HUES64 (cell line): ENCODE results near the gene NDUFA8.

Experiments used
- H3K27ac ChIP-seq: 2 replicates; pipeline ENCODE4 v1.7.0; 2013; ENCODE audit warnings: low read depth, low read length, inconsistent platforms
- H3K27me3 ChIP-seq: 2 replicates; pipeline ENCODE4 v1.6.1; 2013; ENCODE audit warnings: mild to moderate bottlenecking, low read length; ENCODE audit not compliant: insufficient read depth
- H3K36me3 ChIP-seq: 2 replicates; pipeline ENCODE4 v1.6.1; 2013; ENCODE audit warnings: mild to moderate bottlenecking, low read length; ENCODE audit not compliant: insufficient read depth
- H3K4me1 ChIP-seq: 2 replicates; pipeline ENCODE4 v1.6.1; 2013; ENCODE audit warnings: mild to moderate bottlenecking, low read length, moderate library complexity; ENCODE audit not compliant: insufficient read depth
- H3K4me3 ChIP-seq: 2 replicates; pipeline ENCODE4 v1.5.1; 2013; ENCODE audit warnings: mild to moderate bottlenecking, low read length, moderate library complexity
- H3K9ac ChIP-seq: 2 replicates; pipeline ENCODE4 v1.6.1; 2013; ENCODE audit warnings: mild to moderate bottlenecking, low read depth, low read length
- H3K9me3 ChIP-seq: 2 replicates; pipeline ENCODE4 v1.6.1; 2013; ENCODE audit warnings: low read depth, low read length; ENCODE audit not compliant: insufficient read depth
- WGBS: fragments of 150-250, 120-280 bp; methylation state at CpG from one replicate; pipeline ENCODE4 v1.1.7; 2013; ENCODE audit warnings: missing lambda C conversion rate; 5-methylcytosine and 5-hydroxymethylcytosine counted together

Gene NDUFA8

DNA sequence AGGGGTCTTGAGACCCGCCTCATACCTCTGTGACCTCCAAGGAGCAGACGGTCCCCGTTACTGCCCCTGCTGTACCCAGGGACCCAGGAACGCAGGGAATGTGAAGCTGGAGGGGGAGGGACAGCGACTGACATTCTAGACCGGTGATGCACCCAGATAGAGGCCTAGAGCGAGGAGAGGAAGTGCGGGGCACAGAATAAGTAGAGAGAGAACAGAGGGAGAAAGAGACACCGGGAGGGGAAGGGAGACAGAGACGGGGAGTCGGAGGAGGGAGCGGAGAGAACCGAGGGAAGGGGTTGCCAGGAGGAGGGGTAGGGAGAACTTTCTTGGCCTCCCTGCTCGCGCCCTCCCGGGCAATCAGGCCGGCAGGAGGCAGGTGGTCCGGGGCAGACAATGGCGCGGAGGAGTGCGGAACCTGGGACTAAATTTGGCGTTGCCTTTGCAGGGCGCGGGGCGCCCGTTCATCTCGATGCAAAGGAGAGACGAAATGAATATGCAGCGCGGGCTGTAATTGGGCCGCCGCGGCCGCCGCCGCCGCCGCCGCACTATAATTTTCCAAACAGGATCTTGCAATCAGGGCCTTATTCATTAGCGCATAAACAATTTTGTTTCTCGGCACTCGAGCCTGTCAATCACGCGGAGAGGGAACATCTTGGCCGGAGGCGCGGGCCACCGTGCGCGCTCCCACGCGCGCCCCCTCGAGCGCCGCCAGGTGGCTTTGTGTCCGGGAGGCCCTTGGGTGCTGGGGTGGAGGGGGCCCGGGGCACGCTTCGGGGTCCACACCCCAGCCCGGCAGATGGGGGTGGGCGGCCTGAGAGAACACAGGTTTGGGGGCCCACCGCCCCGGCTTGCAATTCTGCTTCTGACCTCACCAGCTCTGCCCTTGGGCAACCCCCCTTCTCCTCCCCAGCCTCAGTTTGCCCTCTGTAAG lies 33.0 kb downstream of the NDUFA8 start:
- peaks cover 13% of the 10 kb centered on the region; the same call in 1 of the 2 replicates for H3K4me1 ChIP-seq
- no peaks in the 10 kb centered on the region for H3K36me3 ChIP-seq
- H3K9me3 ChIP-seq, result no peaks in the 10 kb centered on the region
- peaks cover 45% of the 10 kb centered on the region for H3K27me3 ChIP-seq
- H3K4me3 ChIP-seq, result peak overlapping the region; percentile 62
- H3K27ac ChIP-seq, result no peak overlapping the region
- 14% methylated on average over 64 of the region's 64 CpGs for WGBS
- peak overlapping the region; percentile 54 for H3K9ac ChIP-seq

DNA sequence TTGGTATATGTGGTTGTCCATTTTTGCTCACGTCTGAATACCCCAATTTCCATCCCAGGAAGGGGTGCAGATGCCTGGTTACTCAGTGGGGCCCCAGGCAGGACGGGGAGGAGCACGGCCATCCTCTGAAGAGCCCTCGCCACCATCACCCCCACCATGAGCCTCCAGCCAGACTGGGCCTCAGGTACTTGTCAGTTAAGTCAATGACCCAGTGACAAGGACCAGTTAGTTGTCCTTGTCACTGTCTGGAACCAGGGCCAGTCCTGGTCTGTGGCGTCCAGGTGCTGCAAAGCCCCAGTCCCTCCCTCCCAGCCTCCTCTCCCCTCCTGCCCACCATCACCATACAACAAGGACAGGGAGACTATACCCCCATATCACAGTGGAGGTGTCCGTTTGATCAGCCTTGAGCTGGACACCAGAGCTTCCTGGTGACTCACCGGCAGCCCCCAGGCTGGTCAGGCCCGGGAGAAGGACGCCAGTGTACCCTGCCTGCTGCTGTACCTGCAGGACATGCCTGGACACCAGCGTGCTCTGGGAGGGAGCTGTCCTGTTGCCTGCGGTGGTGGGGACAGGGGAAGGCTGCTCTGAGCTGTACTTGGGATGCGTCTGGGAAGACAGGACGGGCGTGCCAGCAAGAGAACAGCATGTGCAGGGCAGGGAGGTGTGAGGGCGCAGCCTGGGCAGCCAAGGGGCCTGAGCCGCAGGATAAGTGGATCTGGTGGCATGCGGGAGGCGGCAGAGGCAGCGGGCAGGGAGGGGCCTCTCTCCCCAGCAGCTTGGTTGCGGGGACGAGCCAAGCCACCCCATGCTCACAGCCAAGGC lies 33.9 kb downstream of the NDUFA8 start:
- Histone ChIP-seq H3K9me3 (no peaks in the 10 kb centered on the region), H3K9ac (peak overlapping the region; percentile 54), H3K27ac (no peak overlapping the region), H3K4me1 (peaks cover 4% of the 10 kb centered on the region; the same call in 1 of the 2 replicates), H3K4me3 (peak overlapping the region; percentile 62), H3K27me3 (peaks cover 37% of the 10 kb centered on the region), H3K36me3 (no peaks in the 10 kb centered on the region)
- 18% methylated on average over 21 of the region's 21 CpGs for WGBS

DNA sequence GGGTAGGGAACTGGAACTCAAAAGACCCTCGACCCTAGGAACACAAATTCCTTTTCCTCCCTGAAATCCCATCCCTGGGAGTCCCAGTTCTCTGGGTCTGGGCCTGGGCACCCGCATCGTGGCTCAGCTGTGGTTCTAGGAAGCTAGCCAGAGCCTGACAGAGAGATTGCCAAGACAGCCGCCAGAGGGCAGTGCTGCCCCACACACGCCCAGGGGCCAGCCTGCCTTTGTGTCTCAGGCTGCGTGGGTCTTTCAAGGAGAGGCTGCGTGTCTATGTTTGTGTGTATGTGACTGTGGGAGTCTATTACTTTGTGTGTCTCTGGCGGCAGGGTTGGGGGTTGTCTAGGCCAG lies 34.4 kb downstream of the NDUFA8 start:
- WGBS, result 6% methylated on average over 8 of the region's 8 CpGs
- no peak overlapping the region for H3K27ac ChIP-seq
- H3K27me3 ChIP-seq, result peaks cover 35% of the 10 kb centered on the region

DNA sequence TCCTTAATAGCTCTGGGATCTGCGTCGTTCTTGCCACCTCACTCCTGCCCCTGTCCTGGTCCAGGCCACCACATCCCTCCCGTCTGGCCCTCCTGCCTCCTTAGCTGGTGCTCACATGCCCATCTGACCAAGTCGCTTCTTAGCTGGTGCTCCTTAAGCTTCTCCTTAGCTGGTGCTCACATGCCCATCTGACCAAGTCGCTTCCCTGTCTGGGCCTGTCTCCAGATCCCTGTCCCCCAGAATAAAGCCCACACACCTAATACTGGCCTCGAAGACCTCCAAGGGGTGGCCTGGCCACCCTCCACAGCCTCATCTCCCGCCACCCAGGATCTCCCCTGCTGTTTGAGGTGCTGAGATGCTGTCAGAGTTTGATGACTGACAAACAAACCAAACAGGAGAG lies 35.1 kb downstream of the NDUFA8 start:
- WGBS, result 89% methylated on average over 7 of the region's 7 CpGs
- no peak overlapping the region for H3K27ac ChIP-seq
- H3K9ac ChIP-seq, result no peak overlapping the region
- H3K4me3 ChIP-seq, result no peak overlapping the region
- no peaks in the 10 kb centered on the region for H3K9me3 ChIP-seq
- H3K27me3 ChIP-seq, result peaks cover 32% of the 10 kb centered on the region
- peaks cover 4% of the 10 kb centered on the region; the same call in 1 of the 2 replicates for H3K4me1 ChIP-seq
- no peaks in the 10 kb centered on the region for H3K36me3 ChIP-seq

More for the DNA sequence above, 34.4 kb downstream of the NDUFA8 start:
- Histone ChIP-seq H3K9me3 (no peaks in the 10 kb centered on the region), H3K36me3 (no peaks in the 10 kb centered on the region), H3K4me1 (peaks cover 4% of the 10 kb centered on the region; the same call in 1 of the 2 replicates), H3K4me3 (no peak overlapping the region), H3K9ac (no peak overlapping the region)

DNA sequence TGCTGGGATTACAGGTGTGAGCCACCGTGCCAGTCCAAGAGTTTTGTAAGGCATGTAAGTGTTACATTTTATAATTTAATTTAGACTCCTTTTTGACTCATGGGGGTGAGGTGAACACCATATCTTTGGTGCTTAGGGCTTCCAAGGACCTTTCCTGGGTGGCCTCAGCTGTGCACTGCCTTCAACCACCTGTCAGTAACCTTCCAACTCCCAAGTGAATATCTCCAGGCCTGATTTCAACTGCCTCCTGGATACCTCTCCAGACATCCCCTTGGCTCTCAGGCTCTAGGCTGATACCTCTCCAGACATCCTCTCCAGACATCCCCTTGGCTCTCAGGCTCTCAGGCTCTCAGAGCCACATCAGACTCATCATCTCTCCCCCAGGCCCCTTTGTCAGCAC lies 35.5 kb downstream of the NDUFA8 start:
- no peak overlapping the region for H3K27ac ChIP-seq
- WGBS, result 100% methylated on average over 1 of the region's 1 CpG
- peaks cover 30% of the 10 kb centered on the region for H3K27me3 ChIP-seq
- no peaks in the 10 kb centered on the region for H3K9me3 ChIP-seq
- H3K4me1 ChIP-seq, result peaks cover 4% of the 10 kb centered on the region; the same call in 1 of the 2 replicates
- no peak overlapping the region for H3K4me3 ChIP-seq
- H3K9ac ChIP-seq, result no peak overlapping the region
- no peaks in the 10 kb centered on the region for H3K36me3 ChIP-seq

DNA sequence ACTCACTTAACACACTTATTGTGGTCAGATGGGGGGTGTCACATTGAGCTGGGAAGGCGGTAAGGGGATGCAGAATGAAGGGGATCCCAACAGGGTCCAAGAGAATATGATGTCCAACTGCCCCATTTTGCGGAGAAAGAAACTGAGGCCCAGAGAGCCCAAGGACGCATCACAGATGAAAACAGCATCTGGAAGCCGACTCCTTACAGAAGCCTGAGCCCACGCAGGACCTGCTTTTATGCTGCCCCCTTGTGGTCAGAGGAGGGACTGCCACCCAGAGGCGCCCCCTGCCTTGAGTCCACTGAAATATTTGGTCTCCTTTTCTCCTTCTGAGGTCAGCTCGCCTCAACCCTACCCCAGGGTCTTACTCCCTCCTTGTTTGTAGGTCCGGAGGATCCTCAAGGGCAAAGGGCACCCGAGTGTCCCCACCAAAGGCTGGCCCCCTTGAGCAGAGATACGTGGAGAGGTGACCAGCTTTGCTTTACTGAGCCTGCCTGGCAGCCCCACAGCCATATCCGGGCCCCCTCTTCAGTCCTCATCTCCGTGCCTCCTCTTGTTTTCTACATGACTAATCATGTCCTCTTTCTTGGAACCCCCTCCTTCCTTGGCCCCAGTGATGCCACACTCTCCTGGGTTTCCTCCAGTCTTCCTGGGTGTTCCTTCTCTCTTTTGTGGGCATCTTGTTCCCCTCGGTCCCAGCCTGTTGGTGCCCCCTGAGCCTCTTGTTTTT lies 36.5 kb downstream of the NDUFA8 start:
- 44% methylated on average over 13 of the region's 13 CpGs for WGBS
- peaks cover 4% of the 10 kb centered on the region; the same call in 1 of the 2 replicates for H3K4me1 ChIP-seq
- H3K9me3 ChIP-seq, result no peaks in the 10 kb centered on the region
- H3K36me3 ChIP-seq, result no peaks in the 10 kb centered on the region
- H3K27ac ChIP-seq, result no peak overlapping the region
- no peak overlapping the region for H3K9ac ChIP-seq
- no peak overlapping the region for H3K4me3 ChIP-seq
- H3K27me3 ChIP-seq, result peaks cover 27% of the 10 kb centered on the region

DNA sequence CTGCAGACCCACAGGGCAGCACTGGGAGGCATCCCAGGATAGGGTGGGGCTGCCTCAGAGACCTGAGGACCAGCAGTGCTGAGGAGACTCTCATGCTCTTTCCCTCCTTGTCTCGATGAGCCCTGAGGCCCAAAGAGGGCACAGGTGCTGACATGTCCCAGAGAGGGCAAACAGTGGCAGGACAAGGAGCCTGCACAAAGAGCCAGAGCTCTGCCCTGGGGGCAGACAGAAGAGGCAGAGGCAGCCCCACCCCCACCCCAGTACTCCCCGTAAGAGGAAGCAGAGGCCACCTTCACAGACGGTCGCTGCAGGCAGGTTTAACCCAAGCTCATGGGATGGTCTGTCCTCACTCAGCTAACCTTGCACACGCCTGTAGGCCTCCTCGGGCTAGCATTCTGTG lies 37.1 kb downstream of the NDUFA8 start:
- H3K27ac ChIP-seq, result no peak overlapping the region
- H3K36me3 ChIP-seq, result no peaks in the 10 kb centered on the region
- peaks cover 4% of the 10 kb centered on the region; the same call in 1 of the 2 replicates for H3K4me1 ChIP-seq
- peaks cover 23% of the 10 kb centered on the region for H3K27me3 ChIP-seq
- no peak overlapping the region for H3K4me3 ChIP-seq
- H3K9ac ChIP-seq, result no peak overlapping the region
- no peaks in the 10 kb centered on the region for H3K9me3 ChIP-seq
- WGBS, result 52% methylated on average over 6 of the region's 6 CpGs

DNA sequence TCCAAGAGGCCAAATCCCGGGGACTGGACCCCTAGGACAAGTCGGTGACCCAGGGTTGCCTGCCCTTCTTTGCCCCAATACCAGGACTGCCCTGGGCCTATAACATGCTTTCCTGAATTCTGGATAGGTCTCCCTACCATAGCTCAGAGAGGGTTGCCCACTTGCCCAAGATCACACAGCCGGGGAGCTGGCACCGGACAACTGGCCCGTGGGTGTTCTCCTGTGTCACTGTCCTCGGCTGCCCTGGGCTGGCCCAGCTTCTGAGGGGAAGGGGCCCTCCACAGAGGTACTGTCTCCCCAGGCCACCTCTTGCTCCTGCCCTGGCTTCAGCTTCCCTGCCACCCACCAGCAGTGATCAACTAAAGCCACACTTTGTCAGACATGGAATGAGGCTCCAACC lies 37.6 kb downstream of the NDUFA8 start:
- Histone ChIP-seq H3K4me1 (peaks cover 4% of the 10 kb centered on the region; the same call in 1 of the 2 replicates), H3K27ac (no peak overlapping the region), H3K9ac (no peak overlapping the region), H3K27me3 (peaks cover 18% of the 10 kb centered on the region), H3K9me3 (no peaks in the 10 kb centered on the region), H3K4me3 (no peak overlapping the region), H3K36me3 (no peaks in the 10 kb centered on the region)
- WGBS, result 94% methylated on average over 6 of the region's 6 CpGs

DNA sequence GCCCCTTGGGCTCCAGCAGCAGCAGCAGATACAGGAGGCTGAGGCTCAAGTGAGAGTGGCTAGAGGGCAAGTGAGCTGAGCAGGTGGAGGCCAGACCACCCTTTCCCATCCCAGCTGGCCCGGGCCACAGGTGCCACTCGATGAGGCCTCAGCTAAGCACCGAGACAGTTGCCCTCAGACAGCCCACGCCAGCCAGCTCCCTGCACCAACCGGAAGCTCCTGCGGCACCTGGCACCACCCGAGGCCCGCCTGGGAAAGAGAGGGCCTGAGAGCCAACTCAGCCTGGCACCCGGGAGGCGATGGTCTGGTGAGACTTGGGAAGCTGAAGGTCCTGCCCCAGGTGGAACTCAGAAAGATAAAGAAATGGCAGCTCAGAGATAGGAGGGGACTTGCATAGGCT lies 38.2 kb downstream of the NDUFA8 start:
- Histone ChIP-seq H3K36me3 (no peaks in the 10 kb centered on the region), H3K27me3 (peaks cover 12% of the 10 kb centered on the region), H3K27ac (no peak overlapping the region), H3K4me1 (peaks cover 8% of the 10 kb centered on the region; the same call in 1 of the 2 replicates), H3K4me3 (no peak overlapping the region), H3K9me3 (no peaks in the 10 kb centered on the region), H3K9ac (no peak overlapping the region)
- 93% methylated on average over 10 of the region's 10 CpGs for WGBS

DNA sequence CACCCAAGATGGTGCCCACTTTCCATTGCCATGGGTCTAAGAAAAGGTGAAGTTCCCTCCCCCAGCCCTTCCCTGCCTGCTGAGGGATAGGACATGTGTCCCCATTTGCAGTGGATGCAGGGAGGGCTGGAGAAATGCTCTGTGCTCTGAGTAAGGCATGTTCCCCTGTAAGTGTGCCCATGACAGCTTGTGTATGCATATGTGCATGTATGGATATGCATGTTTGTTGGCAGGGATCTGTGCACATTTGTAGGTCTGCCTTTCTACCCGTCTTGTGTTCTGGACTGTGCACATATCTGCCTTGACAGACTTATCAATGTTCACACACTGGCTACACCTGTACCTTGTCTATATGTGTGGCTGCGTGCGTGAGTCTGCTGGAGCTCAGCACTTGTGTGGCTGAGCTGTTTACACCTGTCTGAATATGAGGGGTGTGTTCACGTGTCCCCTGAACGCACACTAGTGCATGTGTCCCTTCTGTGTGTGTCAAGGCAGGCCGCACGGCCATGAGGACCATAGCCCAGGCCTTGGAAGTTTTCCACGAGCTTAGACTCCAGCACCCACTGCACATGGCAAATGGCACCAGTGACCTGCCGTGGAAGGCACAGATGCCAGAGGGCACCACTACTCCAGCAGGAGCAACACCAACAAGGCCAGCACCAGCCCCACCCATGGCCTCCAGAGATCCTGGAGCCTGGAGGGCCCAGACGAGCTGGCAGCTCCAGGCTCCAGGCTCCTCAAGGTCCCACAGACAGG lies 39.1 kb downstream of the NDUFA8 start:
- Histone ChIP-seq H3K36me3 (no peaks in the 10 kb centered on the region), H3K9me3 (no peaks in the 10 kb centered on the region), H3K27me3 (peaks cover 4% of the 10 kb centered on the region), H3K4me3 (no peak overlapping the region), H3K27ac (no peak overlapping the region), H3K4me1 (peaks cover 12% of the 10 kb centered on the region; the same call in 1 of the 2 replicates), H3K9ac (no peak overlapping the region)
- 84% methylated on average over 10 of the region's 10 CpGs for WGBS
